ENCODE data around the gene WDR75.
"Not testable (repeated sequence)": the region's sequence is repeated elsewhere in the genome, so short reads cannot be mapped to it uniquely, and the experiment has no call there.

- not testable (repeated sequence) for TF ChIP-seq CTCF (conservative IDR thresholded peaks at IDR 0.05); ZFX (IDR thresholded peaks at IDR 0.05)
Measured at GRCh38 chr2:189478289-189478688, 37.0 kb downstream of the WDR75 start.
